K562 treated with DMSO at 1 percent for 4 hours (cell line): Measurements from ENCODE around the gene DAB1. TPM values are rescaled to one million over a fixed set of nuclear protein-coding genes. Genes with fewer than 3 reads are reported as not detected.

Experiments
- total RNA-seq: library from RNA; unstranded; fragments of 300-600 nt; gene quantifications from 2 replicates; pipeline ENCODE4 v1.2.3, GENCODE V29; 2022; ENCODE audit not compliant: insufficient read depth

The DAB1 gene
- total RNA-seq = not detected in 2 replicates

GRCh38 chr1:57423656-57424211 lies at the start of gene DAB1:
DAB1 (minus strand) TSS chr1:57424060; CDS start chr1:57291030, 133,030 bp downstream.

GRCh38 chr1:56965916-56966697 lies 457.8 kb downstream of the DAB1 start, which contains the start of gene C8B:
C8B (minus strand) TSS chr1:56966015; CDS start chr1:56965948, 67 bp downstream.

